ENCODE data around the gene ADD3.

DNA sequence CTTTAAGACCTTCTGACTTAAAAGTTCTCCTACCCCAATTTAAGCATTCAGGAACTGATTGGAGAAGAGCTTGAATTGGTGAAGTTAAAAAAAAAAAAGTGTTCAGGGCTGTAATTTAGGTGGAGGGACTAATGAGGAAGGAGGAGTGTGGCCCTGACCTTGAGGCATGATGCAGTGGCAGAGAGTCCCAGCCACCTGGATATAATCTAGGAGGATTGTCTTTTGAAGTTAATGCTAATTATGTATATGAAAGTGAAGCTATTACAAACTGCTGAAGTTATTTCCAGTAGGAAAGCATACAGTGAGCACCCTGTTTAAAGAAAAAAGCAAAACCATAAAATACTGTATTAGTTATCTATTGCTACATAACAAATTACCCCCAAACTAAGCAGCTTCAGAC, 31.5 kb downstream of the ADD3 start:
- TF ChIP-seq, protein P1, sequence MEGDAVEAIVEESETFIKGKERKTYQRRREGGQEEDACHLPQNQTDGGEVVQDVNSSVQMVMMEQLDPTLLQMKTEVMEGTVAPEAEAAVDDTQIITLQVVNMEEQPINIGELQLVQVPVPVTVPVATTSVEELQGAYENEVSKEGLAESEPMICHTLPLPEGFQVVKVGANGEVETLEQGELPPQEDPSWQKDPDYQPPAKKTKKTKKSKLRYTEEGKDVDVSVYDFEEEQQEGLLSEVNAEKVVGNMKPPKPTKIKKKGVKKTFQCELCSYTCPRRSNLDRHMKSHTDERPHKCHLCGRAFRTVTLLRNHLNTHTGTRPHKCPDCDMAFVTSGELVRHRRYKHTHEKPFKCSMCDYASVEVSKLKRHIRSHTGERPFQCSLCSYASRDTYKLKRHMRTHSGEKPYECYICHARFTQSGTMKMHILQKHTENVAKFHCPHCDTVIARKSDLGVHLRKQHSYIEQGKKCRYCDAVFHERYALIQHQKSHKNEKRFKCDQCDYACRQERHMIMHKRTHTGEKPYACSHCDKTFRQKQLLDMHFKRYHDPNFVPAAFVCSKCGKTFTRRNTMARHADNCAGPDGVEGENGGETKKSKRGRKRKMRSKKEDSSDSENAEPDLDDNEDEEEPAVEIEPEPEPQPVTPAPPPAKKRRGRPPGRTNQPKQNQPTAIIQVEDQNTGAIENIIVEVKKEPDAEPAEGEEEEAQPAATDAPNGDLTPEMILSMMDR (IDR thresholded peaks at IDR 0.05): no peak
- TF ChIP-seq ZFX (IDR thresholded peaks at IDR 0.05; ENCODE audit: borderline replicate concordance): no peak
